ENCODE measurements around the gene KYNU.
"Not testable (repeated sequence)": the region's sequence is repeated elsewhere in the genome, so short reads cannot be mapped to it uniquely, and the experiment has no call there.

KYNU gene

DNA sequence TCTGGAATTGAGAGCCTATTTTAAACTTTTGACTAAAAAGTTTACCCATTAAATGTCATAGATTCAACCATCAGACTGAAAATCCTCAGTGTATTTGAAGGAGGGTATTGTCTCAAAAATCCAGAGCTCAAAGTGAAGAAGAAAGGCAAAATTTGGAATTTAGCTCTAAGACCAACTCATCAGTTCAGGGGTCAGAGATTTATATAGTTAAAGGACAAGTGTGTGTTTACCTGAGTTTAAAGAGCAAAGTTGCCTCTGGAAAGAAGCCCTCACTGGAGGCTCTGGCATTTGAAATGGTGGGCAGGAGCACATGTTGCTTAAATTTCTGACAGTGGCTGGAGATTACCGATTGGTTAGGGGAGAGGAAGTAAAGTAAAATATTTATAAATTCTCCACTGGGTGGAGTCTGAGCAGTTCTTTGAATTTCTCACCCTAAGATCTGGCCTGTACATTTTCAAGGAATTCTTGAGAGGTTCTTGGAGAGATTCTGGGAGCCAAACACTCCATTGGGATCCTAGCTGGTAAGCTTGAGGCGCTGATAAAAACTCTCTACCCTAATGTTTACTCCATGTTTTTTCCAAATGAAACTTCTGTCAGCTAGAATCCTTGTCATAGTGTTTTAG is at the start of gene KYNU:
Gene KYNU (plus strand): TSS at position 449 of the 623 bp plus-strand sequence. CDS start 7,704 bp downstream, outside the sequence.
- DNase-seq: no peak

DNA sequence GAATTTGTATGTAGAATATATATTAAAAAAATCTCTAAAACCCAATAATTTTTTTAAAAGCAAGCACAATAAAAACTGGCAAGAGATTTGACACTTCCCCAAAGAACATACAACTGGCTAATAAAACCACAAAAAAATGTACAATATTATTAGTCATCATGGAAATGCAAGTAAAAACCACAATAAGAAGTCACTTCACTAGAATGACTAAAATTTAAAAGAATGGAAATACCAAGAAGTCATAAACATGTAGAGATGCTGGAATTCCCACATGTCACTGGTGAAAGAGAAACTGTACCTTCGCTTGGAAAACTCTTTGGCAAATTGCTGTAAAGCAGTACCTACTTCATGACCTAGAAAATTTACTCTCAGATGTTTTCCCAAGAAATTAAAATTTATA is 43.4 kb upstream of the KYNU start:
- no peak for DNase-seq

DNA sequence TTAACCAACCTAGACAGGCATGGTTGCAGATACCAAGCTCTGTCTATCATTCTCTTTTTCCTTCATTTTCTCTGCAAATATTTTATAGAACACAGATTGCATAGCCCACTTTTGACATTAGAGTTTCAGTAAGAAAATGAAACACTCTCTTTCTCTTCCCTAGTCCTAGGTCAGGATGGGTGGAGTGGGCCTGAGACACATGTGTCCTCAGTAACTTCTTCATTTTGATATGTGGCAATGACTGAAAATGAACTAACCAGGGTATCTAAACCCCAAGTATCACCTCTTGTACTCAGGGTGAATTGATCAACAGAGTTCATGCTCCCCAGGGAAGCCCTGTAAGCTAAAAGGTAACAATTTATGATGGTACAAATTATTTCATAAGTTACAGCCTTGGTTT is 37.0 kb upstream of the KYNU start:
- DNase-seq: no peak

DNA sequence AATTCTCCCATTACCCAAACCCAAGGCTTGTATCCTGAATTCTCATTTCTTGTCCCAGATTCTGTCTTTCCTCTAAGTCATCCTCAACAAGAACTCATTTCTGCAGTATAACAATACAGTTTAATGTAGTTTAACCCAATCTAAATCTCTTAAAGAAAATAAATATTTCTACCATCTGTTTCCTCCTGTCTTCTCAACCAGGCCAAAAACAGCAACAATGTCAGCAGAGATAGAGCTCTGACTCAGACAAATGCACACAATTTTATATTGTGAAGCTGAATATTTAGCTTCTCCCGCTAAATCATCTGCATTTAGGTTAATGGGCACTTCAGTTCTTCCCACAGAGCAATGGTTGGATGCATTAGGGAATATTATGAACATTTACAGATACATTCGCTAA is 35.7 kb upstream of the KYNU start:
- DNase-seq: no peak

DNA sequence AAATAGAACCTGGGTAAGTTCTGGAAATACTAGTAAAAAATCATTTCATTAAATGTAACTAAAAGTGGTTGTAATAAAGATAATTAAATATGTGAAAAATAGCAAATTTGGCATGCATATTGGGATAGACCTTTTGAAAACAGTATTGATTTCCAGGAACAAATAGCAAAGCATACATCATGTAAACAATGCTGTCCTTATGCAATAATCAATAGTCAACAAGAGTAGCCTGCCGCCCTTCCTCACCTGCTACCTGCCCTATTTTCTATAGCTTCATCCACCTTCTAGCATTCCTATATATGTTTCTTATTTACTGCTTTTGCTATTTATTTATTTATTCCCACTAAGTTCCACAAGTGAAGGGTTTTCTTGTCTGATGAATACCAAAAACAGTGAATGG is 35.1 kb upstream of the KYNU start:
- no peak for DNase-seq

DNA sequence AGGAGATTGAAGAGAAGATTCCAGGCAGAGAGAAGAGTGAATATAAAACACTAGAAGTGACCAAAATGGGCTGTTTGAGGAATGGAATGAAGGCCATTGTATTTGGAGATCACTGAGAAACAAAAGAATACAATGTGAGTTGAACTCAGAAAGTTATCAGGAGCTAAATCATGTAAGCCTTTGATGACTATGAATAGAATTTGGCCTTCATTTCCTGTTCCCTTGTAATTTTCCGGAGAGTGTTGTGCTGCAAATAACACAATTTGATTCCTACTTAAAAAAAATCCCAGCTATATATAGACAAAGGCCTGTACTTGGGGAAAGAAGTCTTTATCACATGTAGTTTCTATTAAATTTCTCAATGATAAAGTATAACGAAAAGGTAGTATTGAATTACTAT is 33.7 kb upstream of the KYNU start:
- DNase-seq: no peak

DNA sequence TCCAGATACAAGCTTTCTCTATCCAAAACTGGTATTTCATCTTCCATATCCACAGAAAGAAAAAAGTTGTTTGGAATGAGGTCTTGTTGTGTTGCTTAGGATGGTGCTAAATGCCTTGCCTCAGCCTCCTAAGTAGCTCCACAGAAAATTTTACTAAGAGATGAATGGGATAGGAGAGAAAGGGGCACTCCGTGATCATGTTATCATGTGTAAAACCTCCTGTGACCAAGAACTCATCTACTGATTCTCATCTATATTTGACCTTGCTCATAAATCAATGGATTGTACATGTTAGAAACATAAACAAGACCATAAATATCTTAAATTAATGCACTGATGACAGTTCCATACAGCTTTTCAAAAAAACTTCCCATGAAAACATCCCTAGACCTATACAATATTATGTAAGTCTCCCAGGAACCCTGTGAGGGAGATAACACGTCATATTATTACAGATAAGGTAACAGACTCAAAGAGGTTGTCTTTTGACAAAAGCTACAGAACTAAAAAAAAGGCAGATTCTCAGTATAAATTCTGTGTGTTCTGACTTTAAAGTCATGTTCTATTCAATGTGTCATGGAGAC is 29.3 kb upstream of the KYNU start:
- no peak for DNase-seq

DNA sequence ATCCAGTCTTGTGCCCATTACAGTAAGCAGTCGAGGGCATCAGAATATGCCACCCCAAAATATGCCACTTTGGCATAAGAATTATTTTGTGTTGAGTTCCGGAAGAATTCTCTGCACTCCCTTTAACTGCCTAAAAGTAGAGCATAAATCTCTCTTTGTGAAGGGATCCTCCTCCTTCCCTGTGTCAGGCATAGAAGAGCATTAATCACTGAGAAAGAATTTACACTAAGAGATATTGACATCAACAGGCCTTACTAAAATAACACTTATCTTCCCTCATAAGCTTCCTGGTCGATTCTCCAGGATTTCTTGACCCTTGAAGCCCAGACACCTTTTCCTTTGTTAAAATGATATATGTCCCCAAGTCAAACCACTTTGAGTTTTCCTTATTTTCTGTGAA is 27.6 kb upstream of the KYNU start:
- no peak for DNase-seq

DNA sequence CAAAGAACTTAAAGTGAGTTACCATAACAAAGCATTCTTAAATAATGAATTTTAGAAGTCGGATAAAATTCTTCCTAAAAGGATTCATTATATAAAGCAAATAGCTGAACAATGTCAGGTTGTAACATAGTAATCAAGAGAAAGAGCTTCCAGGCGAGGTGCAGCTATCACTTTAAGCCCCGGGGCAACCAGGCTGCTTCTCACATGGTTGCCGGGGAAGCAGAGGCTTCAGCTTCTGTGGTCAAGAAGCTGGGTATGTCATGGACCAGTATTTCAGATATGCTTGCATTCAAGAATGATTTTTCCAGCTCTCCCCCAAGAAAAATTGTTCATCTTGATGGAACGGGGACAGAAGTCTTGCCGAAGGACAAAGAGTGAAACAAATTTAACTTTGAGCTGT is 23.6 kb upstream of the KYNU start:
- peak in 2 of 3 experiments; percentile 17 to 47 for DNase-seq

DNA sequence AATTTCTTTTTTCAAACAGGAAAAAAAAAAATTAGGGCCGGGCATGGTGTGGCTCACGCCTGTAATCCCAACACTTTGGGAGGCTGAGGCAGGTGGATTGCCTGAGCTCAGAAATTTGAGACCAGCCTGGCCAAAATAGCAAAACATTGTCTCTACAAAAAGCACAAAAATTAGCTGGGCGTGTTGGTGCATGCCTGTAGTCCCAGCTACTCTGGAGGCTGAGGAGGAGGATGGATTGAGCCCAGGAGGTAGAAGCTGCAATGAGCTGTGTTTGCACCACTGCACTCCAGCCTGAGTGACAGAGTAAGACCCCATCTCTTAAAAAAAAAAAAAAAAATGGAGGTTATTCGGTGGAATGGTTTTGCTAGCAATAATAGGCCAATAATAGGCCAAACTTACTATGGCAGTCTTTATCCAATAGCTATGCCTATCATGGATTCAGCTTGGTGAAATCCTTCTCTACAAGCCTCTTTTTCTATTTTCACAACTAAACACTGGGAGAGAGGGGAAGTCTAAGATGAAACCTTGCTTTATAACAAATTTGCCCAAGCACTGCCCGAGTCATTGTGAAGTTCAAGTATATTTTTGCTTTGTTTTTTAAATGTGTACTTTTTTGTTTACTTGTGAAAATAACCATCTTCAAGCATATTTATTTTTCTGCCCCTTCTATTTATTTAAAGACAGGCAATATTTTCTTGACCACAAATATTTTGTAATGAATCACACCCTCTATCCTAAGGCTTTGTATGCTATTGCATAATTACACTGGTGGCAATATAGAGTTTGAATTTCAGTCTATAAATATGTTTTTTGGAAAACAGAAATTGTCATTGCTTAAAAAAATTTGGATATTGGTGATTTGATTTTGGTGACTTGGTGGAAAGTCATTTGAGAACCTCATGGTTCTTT is 20.0 kb upstream of the KYNU start:
- DNase-seq: no peak

DNA sequence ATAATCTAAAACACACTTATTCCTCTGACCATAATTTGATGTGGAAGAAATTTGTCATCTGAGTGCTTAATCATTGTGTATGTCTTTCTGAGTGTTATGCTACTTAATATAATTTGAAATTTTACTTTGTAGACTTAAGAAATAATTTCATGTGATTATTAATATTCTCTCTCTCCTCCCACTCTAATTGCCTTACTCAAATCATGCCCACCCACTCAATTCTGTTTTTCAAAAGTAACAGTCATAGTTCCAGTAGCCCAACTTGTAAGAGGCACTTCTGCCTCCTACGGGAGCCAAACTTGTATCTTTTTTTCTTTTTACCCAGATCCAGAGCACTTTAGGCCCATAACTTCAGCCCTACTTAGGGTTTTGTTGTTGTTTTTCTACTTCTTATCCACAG is 18.5 kb upstream of the KYNU start:
- no peak for DNase-seq

DNA sequence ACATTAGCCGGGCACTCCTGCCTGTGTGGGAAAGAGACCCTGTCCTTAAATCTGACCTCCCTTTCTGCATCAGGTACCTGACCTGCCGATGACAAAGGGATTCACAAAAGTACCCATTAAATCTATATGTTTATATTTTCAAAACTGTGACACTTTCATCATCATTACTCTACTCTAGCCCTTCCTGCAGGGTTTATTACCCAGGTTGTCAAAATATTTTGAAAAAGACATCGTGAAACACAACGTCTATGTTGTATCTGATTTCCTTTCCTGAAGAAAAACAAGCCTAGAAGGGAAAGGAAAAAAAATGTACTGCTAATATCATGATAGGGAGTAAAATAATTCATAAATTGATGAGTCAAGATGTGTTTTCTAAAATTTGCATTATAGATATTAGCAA is 15.2 kb upstream of the KYNU start:
- DNase-seq: no peak

DNA sequence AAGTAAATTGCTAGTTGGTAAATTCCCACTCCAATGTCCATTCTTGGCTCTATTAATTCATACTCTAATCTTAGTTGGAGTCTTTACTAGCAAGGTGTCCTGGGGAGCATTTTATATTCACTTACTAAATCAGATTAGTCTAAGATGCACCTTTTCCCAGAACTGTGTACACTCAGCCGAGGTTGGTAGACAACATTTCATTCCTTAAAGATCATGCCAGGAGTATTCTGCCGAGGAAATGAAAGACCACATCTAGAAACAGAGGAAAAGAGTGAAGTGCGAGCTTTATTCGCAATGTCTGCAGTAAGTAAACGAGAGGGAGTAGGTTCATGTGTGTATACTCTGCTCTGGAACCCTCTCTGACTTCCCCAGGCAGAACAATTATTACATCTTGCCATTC is 14.6 kb upstream of the KYNU start:
- peak in 1 of 3 experiments; percentile 7 for DNase-seq

DNA sequence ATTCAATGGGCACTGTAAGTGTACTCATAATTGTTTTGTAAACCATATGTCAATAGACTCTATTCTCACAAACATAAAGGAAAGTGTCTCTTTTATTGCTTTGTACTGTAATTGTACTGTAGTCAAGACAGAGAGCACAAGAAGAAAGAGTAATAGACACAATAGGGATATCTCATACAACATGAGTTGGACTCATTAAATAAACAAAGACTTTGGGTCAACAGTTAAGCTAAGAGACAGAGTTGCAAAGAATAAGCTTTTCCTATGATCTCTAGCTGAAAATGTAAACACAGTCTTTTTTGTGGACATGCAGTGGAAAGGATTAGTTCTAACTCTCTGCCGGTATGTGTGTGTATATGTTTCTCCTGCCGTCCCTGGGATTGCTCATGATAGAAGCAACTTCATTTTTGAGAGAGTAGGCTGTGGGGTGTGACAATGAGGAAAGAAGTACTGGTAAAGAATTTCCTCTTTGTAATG is 13.9 kb upstream of the KYNU start:
- DNase-seq: peak in 2 of 3 experiments; percentile 21 to 69

DNA sequence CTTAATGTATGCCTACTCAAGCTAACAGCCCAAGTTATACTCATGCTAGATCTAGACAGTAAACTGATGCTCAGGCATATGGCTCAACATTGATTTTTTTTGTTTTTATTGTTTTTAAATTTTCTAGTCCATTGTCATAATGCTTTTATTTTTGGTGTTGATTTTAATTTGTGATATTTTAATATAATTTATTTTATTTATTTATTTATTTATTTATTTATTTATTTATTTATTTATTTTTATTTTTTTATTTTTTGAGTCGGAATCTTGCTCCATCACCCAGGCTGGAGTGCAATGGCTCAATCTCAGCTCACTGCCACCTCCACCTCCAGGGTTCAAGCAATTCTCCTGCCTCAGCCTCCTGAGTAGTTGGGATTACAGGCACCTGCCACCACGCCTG is 12.9 kb upstream of the KYNU start:
- not testable (repeated sequence) for DNase-seq

DNA sequence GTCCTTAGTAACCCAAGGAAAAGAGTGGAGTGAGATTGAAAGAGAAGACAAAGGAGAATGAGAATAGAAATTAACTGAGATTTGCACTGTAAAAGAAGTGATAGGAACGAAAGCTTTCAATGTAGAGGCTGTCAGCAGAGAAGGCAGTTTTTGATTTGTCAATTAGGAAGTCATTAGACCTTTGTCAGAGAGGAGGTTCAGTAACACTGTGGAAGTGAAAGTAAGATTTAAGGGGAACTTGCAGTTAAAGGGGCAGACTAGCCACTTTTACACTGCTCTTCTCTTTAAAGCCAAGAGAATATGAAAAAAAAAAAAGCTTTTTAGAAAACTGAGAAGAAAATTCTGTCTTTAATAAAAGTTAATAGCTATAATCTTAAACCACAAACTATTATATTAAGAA is 11.5 kb upstream of the KYNU start:
- no peak for DNase-seq

DNA sequence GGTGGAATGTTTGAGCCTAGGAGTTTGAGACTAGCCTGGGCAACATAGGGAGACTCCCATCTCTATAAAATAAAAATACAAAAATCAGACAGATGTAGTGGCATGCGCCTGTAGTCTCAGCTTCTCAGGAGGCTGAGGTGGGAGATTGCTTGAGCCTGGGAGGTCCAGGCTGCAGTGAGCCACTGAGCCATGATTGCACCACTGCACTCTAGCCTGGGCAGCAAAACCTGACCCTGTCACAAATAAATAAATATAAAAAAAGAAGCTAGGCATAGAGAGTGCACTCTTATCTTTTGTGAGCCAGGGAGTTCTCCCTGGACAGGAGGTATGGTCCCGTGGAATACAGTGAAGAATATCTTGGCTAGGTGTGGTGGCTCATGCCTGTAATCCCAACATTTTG is 11.0 kb upstream of the KYNU start:
- DNase-seq: no peak

DNA sequence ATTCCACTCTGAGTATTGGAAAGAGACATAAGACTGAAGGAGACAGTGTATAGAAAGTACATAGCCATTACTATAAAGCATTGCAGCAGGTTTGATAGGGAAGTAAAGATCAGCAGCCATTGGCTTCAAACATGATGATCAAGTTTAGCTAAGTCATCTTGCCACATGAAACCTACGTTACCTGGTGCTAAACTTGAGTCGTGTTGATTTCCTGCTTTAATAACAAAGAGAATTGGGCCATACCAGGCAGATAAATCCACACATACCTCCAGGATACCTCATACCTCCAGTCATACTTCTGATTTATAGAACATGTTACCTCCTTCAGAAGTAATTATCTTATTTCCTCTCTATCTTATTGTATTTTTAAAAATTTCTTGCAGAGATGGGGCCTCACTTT is 10.3 kb upstream of the KYNU start:
- no peak for DNase-seq

DNA sequence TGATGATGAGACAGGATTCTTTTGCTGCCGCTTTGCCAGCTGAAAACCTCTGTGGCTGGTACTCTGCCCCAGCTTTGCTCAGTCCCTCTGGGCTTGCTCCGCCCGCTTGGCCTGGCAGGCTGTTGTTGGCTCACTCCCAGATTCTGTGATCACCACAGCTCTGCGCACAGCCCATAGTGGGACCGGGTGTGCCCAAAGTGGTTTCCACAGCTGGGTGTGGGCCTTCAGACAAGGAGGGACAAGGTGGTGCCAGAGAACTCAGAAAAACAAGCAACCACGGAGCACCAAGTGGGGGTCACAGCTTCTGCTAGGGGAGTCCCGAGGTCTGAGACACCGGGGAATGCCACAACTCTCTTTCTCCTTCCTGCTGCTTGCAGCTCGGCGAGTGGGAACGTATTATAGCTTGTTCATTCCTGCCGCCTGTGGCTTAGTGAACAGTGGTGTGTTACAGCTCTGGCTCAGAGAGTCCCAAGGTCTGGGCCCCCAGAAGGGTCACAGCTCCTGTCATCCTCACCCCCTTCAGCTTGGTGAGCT is 9.2 kb upstream of the KYNU start:
- no peak for DNase-seq

DNA sequence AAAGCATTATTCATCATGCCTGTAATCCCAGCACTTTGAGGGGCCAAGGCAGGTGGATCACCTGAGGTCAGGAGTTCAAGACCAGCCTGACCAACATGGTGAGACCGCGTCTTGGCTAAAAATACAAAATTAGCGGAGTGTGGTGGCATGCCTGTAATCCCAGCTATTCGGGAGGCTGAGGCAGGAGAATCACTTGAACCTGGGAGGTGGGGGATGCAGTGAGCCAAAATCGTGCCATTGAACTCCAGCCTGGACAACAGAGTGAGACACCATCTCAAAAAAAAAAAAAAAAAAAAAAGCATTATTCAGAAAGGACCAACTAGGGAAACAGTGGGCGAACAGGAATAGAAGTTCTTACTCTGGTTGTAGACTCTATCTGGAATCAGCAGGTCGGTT is 8.4 kb upstream of the KYNU start:
- DNase-seq: not testable (repeated sequence)

DNA sequence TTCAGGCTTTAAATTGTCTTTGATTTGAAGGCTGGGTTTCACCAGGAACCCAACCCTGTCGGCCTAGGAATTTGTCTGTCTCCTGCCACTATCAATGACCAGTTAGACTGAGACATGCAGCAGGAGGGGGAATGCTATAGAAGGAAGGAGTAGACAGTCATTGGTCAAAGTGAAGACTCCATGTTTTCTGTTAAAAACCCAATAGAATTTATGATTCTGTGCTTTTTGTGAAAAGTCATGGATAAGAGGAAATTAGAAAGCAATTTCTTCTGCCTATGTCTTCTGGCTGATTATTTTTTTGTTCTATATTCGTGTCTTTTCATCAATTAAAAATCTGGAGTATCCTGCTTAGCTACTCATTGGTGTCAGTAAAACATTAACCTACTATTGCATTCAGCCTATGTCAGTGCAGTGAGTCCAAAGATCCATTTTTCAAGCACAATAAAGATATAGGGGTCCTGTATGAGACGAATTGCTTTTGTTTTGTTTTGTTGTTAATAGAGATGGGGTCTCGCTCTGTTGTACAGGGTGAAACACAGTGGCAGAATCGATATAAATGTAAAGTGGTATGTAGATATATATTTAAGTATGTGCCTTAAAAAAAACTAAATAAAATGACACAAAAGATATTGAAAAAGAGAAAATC is 7.9 kb upstream of the KYNU start:
- no peak for DNase-seq

DNA sequence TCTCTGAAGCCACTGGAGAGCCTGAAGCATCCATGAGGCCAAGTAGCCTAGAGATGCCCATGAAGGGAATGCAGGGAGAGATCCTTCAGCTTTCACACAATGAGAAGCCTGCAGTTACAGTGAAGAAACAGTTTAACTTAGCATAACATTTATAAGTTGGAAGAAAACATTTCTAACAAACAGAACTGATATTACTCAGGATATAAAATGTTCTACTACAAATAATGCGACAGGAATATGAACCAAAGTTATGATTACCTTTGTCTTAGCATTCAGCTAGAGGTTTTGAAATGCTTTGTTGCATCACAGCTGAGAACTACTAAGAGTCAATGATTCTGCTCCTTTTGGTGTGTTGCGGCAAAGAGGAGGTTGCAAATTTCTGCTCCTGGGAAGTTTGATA is 6.9 kb upstream of the KYNU start:
- no peak for DNase-seq

DNA sequence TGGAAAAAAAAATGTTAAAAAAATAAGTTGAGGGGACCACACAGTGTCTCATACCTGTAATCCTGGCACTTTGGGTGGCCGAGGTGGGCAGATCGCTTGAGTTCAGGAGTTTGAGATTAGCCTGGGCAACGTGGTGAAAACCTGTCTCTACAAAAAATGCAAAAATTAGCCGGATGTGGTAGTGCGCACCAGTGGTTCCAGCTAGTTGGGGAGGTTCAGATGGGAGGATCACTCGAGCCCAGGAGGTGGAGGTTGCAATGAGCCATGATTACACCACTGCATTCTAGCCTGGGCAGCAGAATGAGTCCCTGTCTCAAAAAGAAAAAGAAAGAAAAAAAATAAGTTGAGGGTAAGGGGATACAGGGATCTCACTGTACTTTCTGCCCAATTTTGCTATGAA is 6.1 kb upstream of the KYNU start:
- DNase-seq: no peak
